ENCODE results near the gene TLE2. TPM values are rescaled to one million over a fixed set of nuclear protein-coding genes. Genes with fewer than 3 reads are reported as not detected.
"Not testable (repeated sequence)": the region's sequence is repeated elsewhere in the genome, so short reads cannot be mapped to it uniquely, and the experiment has no call there.

The TLE2 gene
- polyA plus RNA-seq, 3 donors: not detected

DNA sequence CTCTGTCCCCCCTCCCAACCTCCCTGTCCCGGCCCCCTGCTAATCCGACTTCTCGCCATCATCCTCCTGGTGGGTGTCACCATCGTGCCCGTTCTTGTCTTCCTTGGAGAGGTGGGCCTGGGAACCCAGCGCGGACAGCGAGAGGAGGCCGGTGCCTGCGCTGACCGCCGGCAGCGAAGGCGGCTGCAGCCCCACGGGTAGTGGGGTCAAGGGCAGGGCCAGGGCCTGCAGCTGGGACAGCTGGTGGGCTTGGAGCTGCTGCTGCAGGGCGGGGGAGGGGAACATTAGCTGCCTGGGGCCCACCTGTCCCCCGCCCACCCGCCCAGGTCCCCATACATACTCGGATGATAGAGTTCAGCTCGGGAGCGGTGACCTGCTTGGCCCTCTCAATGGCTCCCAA, 24.7 kb upstream of the TLE2 start:
- peaks cover 45 to 49% of the 10 kb centered on the region in 2 donors for H3K36me3 ChIP-seq (replicated peaks in 1 of 2; ENCODE audit: control insufficient read depth in 1 of 2, insufficient read depth in 2 of 2, low read length in 2 of 2)
- peaks cover 0 to 6% of the 10 kb centered on the region in 2 donors for H3K27me3 ChIP-seq (ENCODE audit: control insufficient read depth in 2 of 2, insufficient read depth in 2 of 2, low read length in 2 of 2)
- H3K36me3 Mint-ChIP-seq: peaks cover 38 to 63% of the 10 kb centered on the region in 2 donors
- H3K9me3 Mint-ChIP-seq: peaks cover 0 to 2% (median 0%) of the 10 kb centered on the region in 7 donors
- H3K4me1 ChIP-seq (ENCODE audit: control insufficient read depth in 1 of 2, insufficient read depth in 2 of 2, low read length in 2 of 2): no peaks in the 10 kb centered on the region
- peaks cover 4 to 14% (median 6%) of the 10 kb centered on the region in 3 donors for H3K27me3 Mint-ChIP-seq (ENCODE audit: low read depth in 3 of 3)
- no peak overlapping the region for H3K9ac ChIP-seq (ENCODE audit: insufficient read depth, low read length, poor library complexity, severe bottlenecking)
- TF ChIP-seq, protein P1, sequence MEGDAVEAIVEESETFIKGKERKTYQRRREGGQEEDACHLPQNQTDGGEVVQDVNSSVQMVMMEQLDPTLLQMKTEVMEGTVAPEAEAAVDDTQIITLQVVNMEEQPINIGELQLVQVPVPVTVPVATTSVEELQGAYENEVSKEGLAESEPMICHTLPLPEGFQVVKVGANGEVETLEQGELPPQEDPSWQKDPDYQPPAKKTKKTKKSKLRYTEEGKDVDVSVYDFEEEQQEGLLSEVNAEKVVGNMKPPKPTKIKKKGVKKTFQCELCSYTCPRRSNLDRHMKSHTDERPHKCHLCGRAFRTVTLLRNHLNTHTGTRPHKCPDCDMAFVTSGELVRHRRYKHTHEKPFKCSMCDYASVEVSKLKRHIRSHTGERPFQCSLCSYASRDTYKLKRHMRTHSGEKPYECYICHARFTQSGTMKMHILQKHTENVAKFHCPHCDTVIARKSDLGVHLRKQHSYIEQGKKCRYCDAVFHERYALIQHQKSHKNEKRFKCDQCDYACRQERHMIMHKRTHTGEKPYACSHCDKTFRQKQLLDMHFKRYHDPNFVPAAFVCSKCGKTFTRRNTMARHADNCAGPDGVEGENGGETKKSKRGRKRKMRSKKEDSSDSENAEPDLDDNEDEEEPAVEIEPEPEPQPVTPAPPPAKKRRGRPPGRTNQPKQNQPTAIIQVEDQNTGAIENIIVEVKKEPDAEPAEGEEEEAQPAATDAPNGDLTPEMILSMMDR (IDR thresholded peaks at IDR 0.05): no peak
- H3K27ac Mint-ChIP-seq: no peak overlapping the region
- peaks cover 61% of the 10 kb centered on the region for H4K20me1 ChIP-seq (ENCODE audit: insufficient read depth, low read length)
- no peak for DNase-seq
- H3K4me3 Mint-ChIP-seq: no peak overlapping the region
- H2AFZ ChIP-seq (ENCODE audit: insufficient read depth, low read depth, low read length, poor library complexity, severe bottlenecking): no peak overlapping the region
- H3K9me3 ChIP-seq (replicated peaks in 1 of 2; ENCODE audit: control insufficient read depth in 1 of 2, insufficient read depth in 1 of 2, low read length in 2 of 2): no peaks in the 10 kb centered on the region
- intact Hi-C loops (cut with micrococcal nuclease): no loop called here
- H3K4me3 ChIP-seq (replicated peaks in 1 of 3; ENCODE audit: low read depth in 2 of 3, low read length in 3 of 3): no peak overlapping the region
- peaks cover 13% of the 10 kb centered on the region for H3K79me2 ChIP-seq (ENCODE audit: insufficient read depth, low read length)
- H3K4me2 ChIP-seq (replicated peaks; ENCODE audit: extremely low read depth, low read length, poor library complexity, severe bottlenecking): no peak overlapping the region
- peaks cover 5% of the 10 kb centered on the region for H3K4me1 Mint-ChIP-seq
- H3K27ac ChIP-seq (ENCODE audit: low read depth in 1 of 2, low read length in 2 of 2): no peak overlapping the region
- 97% methylated on average over 14 of the region's 21 CpGs for WGBS (ENCODE audit: insufficient coverage)

DNA sequence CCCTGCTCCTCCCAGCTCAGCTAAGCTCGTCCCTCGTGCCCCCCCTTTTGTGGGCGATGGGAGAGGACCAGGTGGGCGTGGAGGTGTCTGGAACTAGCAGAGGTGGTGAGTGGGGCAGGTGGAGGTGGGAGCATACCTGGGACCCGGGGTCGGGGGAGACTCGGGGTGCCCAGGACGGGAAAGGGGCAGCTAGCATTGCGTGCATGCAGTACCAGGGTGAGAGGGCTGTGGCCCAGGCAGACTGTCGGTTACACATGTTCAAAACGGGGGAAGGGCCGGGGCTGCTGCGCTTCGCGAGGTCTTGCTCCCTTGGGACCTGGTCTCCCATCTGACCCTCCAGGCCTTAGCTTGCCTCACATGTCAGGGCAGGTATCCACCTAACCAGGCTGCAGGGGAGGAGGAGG, 24.1 kb upstream of the TLE2 start:
- peaks cover 10 to 19% (median 12%) of the 10 kb centered on the region in 3 donors for H3K27me3 Mint-ChIP-seq (ENCODE audit: low read depth in 3 of 3)
- WGBS (ENCODE audit: insufficient coverage): 93% methylated on average over 12 of the region's 15 CpGs
- intact Hi-C loops (cut with micrococcal nuclease): no loop called here
- DNase-seq: no peak
- no peak overlapping the region for H3K4me3 Mint-ChIP-seq
- Histone ChIP-seq H3K27ac (ENCODE audit: low read depth in 1 of 2, low read length in 2 of 2) (no peak overlapping the region), H3K4me2 (replicated peaks; ENCODE audit: extremely low read depth, low read length, poor library complexity, severe bottlenecking) (no peak overlapping the region), H4K20me1 (ENCODE audit: insufficient read depth, low read length) (peaks cover 56% of the 10 kb centered on the region), H3K9ac (ENCODE audit: insufficient read depth, low read length, poor library complexity, severe bottlenecking) (no peak overlapping the region), H2AFZ (ENCODE audit: insufficient read depth, low read depth, low read length, poor library complexity, severe bottlenecking) (no peak overlapping the region), H3K4me3 (replicated peaks in 1 of 3; ENCODE audit: low read depth in 2 of 3, low read length in 3 of 3) (no peak overlapping the region), H3K9me3 (replicated peaks in 1 of 2; ENCODE audit: control insufficient read depth in 1 of 2, insufficient read depth in 1 of 2, low read length in 2 of 2) (no peaks in the 10 kb centered on the region), H3K27me3 (ENCODE audit: control insufficient read depth in 2 of 2, insufficient read depth in 2 of 2, low read length in 2 of 2) (peaks cover 2 to 11% of the 10 kb centered on the region in 2 donors), H3K36me3 (replicated peaks in 1 of 2; ENCODE audit: control insufficient read depth in 1 of 2, insufficient read depth in 2 of 2, low read length in 2 of 2) (peaks cover 39 to 43% of the 10 kb centered on the region in 2 donors), H3K79me2 (ENCODE audit: insufficient read depth, low read length) (peaks cover 9% of the 10 kb centered on the region), H3K4me1 (ENCODE audit: control insufficient read depth in 1 of 2, insufficient read depth in 2 of 2, low read length in 2 of 2) (no peaks in the 10 kb centered on the region)
- H3K9me3 Mint-ChIP-seq: peaks cover 0 to 2% (median 0%) of the 10 kb centered on the region in 7 donors
- no peak overlapping the region for H3K27ac Mint-ChIP-seq
- H3K4me1 Mint-ChIP-seq: peaks cover 5% of the 10 kb centered on the region
- peaks cover 33 to 57% of the 10 kb centered on the region in 2 donors for H3K36me3 Mint-ChIP-seq
- TF ChIP-seq, protein P1 (IDR thresholded peaks at IDR 0.05): no peak

DNA sequence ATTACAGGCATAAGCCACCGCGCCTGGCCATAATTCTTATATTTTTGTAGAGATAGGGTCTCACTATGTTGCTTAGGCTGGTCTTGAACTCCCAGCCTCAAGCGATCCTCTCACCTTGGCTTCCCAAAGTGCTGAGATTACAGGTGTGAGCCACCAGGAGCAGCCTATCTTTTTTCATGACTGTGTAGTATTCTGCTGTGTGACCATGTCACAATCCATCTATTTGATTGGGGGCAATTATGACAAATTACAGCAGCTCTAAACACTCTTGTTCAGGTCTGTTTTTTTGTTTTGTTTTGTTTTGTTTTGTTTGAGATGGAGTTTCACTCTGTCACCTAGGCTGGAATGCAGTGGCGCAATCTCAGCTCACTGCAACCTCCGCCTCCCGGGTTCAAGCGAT, 20.9 kb upstream of the TLE2 start:
- H3K4me2 ChIP-seq (replicated peaks; ENCODE audit: extremely low read depth, low read length, poor library complexity, severe bottlenecking); H3K27ac ChIP-seq (ENCODE audit: low read depth in 1 of 2, low read length in 2 of 2); H3K27ac Mint-ChIP-seq; H3K9me3 Mint-ChIP-seq; H3K9ac ChIP-seq (ENCODE audit: insufficient read depth, low read length, poor library complexity, severe bottlenecking); H3K79me2 ChIP-seq (ENCODE audit: insufficient read depth, low read length); DNase-seq; H3K4me3 ChIP-seq (replicated peaks in 1 of 3; ENCODE audit: low read depth in 2 of 3, low read length in 3 of 3); H3K4me3 Mint-ChIP-seq; intact Hi-C loops (cut with micrococcal nuclease); H3K4me1 Mint-ChIP-seq; H2AFZ ChIP-seq (ENCODE audit: insufficient read depth, low read depth, low read length, poor library complexity, severe bottlenecking); H3K9me3 ChIP-seq (replicated peaks in 1 of 2; ENCODE audit: control insufficient read depth in 1 of 2, insufficient read depth in 1 of 2, low read length in 2 of 2): not testable (repeated sequence)
- Histone ChIP-seq H4K20me1 (ENCODE audit: insufficient read depth, low read length) (peaks cover 24% of the 10 kb centered on the region), H3K36me3 (replicated peaks in 1 of 2; ENCODE audit: control insufficient read depth in 1 of 2, insufficient read depth in 2 of 2, low read length in 2 of 2) (peaks cover 11 to 13% of the 10 kb centered on the region in 2 donors), H3K4me1 (ENCODE audit: control insufficient read depth in 1 of 2, insufficient read depth in 2 of 2, low read length in 2 of 2) (peaks cover 6 to 11% of the 10 kb centered on the region in 2 donors), H3K27me3 (ENCODE audit: control insufficient read depth in 2 of 2, insufficient read depth in 2 of 2, low read length in 2 of 2) (peaks cover 10 to 34% of the 10 kb centered on the region in 2 donors)
- 95% methylated on average over 4 of the region's 7 CpGs for WGBS (ENCODE audit: insufficient coverage)
- Mint-ChIP-seq H3K36me3 (peaks cover 19 to 26% of the 10 kb centered on the region in 2 donors), H3K27me3 (ENCODE audit: low read depth in 3 of 3) (peaks cover 29 to 49% (median 31%) of the 10 kb centered on the region in 3 donors)

Data from CD14-positive monocyte (primary cell).